ENCODE data around the gene PBLD. TPM values are rescaled to one million over a fixed set of nuclear protein-coding genes. Genes with fewer than 3 reads are reported as not detected.
A peak's percentile ranks its signal among the peaks of the same experiment; 100 is the strongest.

The PBLD gene
- total and polyA plus RNA-seq, 9 of the 15 experiments (the other 6 are each of a cell fraction or from before 2014, with no cell fraction given) = 1.2 to 4.3 (median 2.5) TPM

- TF ChIP-seq ZNF398 (CRISPR knock-in tag; IDR thresholded peaks at IDR 0.05) (no peak), TFAM (CRISPR knock-in tag; conservative IDR thresholded peaks at IDR 0.05) (no peak), SAP30 (IDR thresholded peaks at IDR 0.05; ENCODE audit: borderline replicate concordance, insufficient read depth, low read depth, low read length, poor library complexity, severe bottlenecking) (peak; percentile 71), BMI1 (IDR thresholded peaks at IDR 0.05; ENCODE audit: low read length) (no peak), CLOCK (CRISPR knock-in tag; IDR thresholded peaks at IDR 0.05; ENCODE audit: borderline replicate concordance) (0 out of 2 replicates have a peak, but pooled peaks have one; percentile 14), ARID2 (IDR thresholded peaks at IDR 0.05) (no peak; the same call in 1 of the 2 replicates), HDAC3 (IDR thresholded peaks at IDR 0.05; ENCODE audit: borderline replicate concordance, partially characterized antibody) (no peak), MCM2 (IDR thresholded peaks at IDR 0.05; ENCODE audit: low read depth) (no peak), ZNF699 (CRISPR knock-in tag; IDR thresholded peaks at IDR 0.05; ENCODE audit: insufficient replicate concordance) (no peak), ZNF3 (CRISPR knock-in tag; IDR thresholded peaks at IDR 0.05) (no peak), HOXB6 (CRISPR knock-in tag; IDR thresholded peaks at IDR 0.05; ENCODE audit: borderline replicate concordance) (no peak), BDP1 (IDR thresholded peaks at IDR 0.05; ENCODE audit: insufficient read depth, insufficient read length) (no peak), NR0B1 (IDR thresholded peaks at IDR 0.05; ENCODE audit: partially characterized antibody) (no peak), SP2 (IDR thresholded peaks at IDR 0.05; ENCODE audit: extremely low read depth, low read depth, low read length, poor library complexity, severe bottlenecking) (no peak), ZNF263 (CRISPR knock-in tag; IDR thresholded peaks at IDR 0.05; ENCODE audit: borderline replicate concordance) (no peak), KDM5B (IDR thresholded peaks at IDR 0.05; ENCODE audit: insufficient replicate concordance, low read depth, low read length) (peak; percentile 93), U2AF2 (optimal IDR thresholded peaks at IDR 0.05; ENCODE audit: low read depth, low read length) (no peak), ZNF175 (CRISPR knock-in tag; IDR thresholded peaks at IDR 0.05; ENCODE audit: low read depth) (no peak), BCOR (IDR thresholded peaks at IDR 0.05) (peak; percentile 73; the same call in 1 of the 2 replicates), ZNF12 (CRISPR knock-in tag; IDR thresholded peaks at IDR 0.05) (peak; percentile 27; the same call in 1 of the 2 replicates)
Observed at GRCh38 chr10:68332259-68333057, at the start of gene PBLD (continued).
